GM21515 (cell line): Measurements from ENCODE around the gene RTN1.
"Not testable (repeated sequence)": the region's sequence is repeated elsewhere in the genome, so short reads cannot be mapped to it uniquely, and the experiment has no call there.

Source experiments
- ATAC-seq: cut with Tn5 transposase; IDR thresholded peaks from one replicate; pipeline ENCODE4 v1.9.1; 2021; ENCODE audit not compliant: unreplicated experiment

The RTN1 gene

DNA sequence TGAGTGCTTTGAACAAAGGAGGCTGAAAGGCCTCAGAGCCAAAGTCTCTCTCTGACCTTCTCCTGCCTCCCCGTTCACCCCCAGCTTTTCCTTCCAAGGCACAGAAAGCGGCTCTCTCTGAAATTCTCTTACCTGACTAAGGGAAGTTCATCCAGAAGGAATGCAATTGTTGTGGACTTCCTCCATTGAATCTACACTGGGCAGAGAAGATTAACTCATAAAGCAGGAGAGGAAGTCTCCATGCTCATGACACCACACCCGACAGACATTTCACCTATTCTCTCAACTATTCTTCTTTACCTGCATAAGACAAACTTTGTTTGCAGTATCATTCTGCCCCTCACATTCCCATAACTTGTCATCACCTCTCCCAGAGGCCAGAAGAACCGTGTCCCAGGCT is 164.7 kb downstream of the RTN1 start:
- no peak for ATAC-seq

DNA sequence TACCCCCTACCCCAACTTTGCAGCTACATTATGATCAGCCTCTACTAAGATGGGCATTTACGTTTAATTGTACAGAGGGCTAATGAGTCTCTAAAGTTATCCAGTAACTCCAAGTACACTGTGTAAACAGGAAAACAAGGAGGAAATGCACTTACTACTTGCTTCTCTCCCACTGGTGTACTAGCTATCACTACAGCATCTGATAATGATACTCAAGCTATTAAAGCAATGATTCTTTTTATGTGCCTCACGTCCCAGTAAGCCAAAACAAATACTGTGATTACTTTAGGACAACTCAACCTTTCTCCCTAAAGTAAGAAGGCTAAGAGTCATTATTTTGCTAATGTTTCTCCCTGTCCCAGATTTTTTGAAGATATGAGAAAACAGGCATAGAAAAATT is 165.3 kb downstream of the RTN1 start:
- ATAC-seq = no peak

DNA sequence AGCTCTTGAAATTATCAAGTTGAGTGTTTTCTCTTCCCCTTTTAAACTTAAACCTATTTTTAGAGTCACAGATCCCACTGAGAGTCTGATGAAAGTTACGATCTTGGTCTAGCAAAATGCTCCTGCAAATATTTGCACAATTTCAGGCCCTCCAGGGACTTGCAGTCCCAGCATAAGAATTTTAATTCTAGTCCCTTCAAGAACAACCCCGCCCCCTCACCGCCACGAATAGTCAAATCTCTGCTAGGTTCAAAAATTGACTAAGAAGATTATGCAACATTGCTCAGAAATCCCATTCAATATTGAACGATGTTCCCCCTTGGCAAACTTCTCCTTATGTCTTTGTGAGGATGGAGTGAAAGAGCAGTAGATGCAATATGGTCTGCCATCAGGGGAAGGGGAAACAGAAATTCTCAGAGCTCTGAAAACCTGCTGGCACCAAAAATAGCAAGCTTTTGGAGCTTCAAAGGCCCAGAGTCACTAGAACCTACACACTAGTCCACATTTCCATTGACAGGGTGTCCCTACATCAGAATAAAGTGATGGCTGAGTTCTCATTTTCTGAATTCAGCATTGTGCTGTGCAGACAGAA is 166.4 kb downstream of the RTN1 start:
- no peak for ATAC-seq

DNA sequence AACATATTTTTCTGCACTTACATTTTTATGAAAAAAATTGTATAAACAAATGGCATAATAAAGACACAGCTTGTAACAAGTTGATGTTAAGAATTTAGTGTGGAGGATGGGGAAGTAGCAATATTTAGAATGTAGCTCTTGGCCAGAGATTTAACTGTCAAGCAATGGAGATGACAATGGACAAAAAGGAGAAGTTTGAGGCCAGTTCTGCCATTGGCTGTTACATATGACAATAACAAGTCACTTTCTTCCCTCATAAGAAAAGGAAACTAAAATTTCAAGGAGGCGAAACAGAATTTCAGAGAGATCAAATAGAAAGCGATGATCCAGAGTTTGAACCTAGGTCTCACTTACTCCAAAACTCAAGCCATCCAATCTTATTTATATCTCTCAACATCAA is 171.1 kb downstream of the RTN1 start:
- ATAC-seq = no peak

DNA sequence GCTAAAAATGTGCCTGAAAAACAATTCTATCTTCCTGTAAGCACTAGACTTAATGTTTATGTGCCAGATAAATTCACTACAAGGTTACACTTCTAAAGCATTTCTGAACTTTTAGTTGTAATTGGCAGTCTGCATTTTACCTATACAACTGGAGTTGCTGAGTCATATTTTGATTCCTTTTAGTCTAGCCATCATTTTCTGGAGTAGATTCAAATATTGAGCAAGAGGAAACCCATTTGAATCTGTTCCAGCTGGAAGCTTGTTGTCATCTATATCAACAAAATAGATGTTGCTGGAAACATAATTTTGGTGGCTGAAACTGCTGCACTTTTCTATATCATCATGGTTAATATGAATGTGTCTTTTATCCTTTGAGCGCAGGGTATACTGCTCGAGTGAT is 171.8 kb downstream of the RTN1 start:
- ATAC-seq = no peak

DNA sequence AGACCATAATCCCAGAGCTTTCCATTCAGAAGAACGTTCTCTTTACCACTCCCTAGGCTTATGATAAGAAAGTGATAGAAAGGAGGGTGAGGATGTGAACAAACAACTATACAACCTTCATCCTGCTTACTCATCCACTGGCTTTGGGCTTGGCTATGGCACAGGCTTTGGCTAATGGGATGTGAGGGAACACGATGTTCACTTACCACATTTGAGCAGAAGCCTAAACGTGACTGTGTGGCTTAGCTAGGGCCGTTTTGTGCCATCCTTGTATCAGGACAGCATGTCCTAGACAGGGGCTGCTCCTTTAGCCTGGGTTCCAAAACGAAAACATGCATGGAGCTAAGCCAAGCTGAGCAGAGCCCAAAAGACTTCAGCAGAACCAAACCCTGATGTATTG is 175.4 kb downstream of the RTN1 start:
- no peak for ATAC-seq

DNA sequence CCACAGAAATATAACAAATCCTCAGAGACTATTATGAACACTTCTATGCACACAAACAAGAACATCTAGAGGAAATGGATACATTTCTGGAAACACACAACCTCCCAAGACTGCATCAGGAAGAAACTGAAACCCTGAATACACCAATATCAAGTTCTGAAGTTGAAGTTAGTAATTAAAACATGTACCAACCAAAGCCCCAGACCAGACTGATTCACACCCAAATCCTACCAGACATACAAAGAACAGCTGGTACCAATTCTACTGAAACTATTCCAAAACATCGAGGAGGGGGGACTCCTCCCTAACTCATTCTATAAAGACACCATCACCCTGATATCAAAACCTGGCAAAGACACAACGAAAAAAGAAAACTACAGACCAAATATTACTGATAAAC is 179.3 kb downstream of the RTN1 start:
- ATAC-seq = no peak

DNA sequence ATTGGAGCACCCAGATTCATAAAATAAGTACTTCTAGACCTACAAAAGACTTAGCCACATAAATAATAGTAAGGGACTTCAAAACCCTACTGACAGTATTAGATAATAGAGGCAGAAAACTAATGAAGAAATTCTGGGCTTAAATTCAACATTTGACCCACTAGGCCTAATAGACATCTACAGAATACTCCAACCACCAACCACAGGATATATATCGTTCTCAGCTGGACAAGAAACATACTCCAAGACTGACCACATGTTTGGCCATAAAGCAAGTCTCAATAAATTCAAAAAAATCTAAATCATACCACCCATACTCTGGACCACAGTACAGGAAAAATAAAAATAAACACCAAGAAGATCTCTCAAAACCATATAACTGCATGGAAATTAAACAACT is 180.2 kb downstream of the RTN1 start:
- no peak for ATAC-seq

DNA sequence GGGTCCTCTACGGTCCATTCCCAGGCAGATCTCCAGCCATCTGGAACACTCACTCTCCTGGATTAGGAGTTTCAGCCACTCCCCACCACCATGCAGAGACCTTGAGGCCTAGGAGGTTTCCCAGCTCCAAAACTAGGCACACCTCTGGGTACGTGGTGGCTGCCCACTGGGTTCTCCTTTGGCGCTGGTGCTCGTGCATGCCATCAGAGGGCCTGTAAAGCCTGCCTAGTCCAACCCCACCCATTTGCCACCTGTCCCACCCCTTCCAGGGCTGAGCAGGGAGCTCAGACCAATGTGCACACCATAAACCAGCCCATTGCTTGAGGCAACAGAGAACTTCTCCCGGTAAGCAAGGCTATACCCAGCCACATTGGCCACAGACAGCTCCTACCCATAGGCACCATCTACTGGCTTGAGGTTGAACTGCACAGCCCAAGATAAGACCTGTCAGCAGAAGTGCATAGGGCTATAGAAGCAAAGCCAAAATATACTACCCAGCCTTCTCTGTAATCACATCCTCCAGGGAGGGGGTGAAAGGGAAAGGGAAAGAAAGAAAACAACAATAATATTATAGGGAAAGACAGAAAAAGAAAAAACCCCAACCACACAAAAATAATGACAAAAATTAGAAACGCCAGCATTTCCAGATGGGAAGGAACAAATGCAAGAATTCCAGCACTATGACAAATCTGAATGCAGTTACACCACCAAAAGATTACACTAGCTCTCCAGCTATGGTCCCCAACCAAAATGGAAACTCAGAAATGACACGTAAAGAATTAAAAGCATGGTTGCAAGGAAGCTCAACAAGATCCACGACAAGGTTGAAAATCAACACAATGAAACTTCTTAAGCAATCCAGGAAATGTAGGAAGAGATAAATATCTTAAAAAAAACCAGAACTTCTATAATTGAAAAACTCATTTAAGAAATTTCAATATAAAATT is 182.1 kb downstream of the RTN1 start:
- ATAC-seq = peak; percentile 97

DNA sequence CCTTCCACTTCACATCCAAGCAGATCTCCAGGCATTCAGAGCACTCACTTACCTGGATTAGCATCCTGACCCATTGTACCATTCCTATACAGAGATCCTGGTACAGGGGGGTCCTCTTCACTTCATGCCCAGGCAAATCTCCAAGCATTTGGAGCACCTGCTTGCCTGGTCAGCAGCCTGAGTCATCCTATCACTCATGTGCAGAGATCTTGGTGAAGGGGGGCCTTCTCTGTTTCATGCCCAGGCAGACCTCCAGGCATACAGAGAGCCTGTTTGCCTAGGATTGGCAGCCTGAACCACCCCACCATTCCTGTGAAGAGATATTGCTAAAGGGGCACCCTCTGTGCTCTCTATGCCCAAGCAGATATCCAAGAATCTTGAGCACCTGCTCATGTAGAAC is 182.9 kb downstream of the RTN1 start:
- no peak for ATAC-seq

DNA sequence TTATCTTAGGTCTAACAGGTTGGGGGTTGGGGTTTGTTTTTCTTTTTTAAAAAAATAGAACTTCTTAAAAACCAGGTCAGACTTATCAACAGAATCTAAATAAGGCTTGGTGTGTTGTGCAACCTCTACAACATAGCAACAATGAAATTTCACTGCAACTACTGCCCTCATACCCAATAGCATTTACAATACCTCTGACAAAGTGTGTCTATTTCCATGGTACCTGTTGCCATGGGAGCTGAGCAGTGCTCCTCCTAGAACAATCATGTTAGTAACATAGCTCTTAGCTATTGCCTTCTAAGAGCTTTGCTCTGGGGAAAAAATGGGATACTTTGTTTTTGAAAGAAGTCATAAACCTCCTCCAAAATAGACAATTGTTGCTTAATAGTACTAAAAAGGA is 190.7 kb downstream of the RTN1 start:
- ATAC-seq = no peak

DNA sequence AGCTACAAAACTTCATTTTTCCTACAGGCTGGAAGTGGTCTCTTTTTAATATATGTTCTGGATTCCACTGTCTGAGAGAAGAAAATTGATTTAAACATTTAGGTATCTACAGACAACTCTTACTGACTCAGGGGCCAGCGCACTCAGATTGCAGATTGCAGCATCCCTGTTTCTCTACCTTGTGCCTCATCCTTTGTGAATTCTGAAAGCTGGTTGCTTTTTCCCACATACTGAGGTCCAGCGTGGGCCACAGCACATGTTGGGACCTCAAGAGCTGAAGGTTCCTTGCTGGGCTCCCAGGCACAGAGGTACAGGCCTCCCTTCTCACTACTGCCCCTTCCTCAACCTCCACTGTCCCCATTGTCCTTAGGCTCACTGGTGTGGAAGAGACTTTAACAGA is 192.2 kb downstream of the RTN1 start:
- ATAC-seq = no peak

DNA sequence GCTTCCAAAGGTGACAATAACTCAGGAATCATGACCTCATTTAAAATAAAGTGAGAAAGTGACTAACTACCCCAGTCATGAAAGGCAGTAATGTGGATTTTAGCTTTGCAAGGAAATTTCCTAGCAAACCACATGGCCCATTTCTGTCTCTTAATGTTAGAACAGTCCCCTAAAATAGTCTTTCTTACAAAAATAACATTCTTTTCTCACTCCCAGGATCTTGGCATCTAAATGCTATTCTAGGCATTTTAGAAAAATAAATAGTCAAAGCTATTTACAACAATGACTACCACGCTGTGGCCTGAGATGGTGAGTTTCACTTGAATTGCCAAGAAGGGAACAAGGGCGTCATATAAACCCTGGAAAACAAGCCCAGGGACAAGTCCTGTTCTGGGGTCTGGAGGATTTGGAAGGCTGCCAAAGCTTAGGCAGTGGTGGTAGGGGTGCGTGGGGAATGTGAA is 192.8 kb downstream of the RTN1 start:
- no peak for ATAC-seq

DNA sequence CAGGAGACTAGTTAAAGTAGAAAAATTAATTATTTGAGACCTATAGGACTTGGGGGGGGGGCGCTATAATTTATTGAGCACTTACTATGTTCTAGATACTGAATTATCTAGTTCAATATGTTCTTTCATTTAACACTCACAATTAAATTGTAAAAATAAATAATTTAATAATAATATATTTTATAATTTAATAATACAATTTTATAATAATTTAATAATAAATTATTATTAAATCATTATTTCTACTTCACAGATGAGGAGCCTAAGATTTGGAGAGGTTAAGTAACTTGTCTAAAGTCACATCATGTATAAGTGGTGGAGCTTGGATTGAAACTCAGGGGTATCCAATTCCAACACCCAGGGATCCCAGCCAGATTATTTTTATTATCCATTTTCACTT is 195.2 kb downstream of the RTN1 start:
- ATAC-seq = no peak

DNA sequence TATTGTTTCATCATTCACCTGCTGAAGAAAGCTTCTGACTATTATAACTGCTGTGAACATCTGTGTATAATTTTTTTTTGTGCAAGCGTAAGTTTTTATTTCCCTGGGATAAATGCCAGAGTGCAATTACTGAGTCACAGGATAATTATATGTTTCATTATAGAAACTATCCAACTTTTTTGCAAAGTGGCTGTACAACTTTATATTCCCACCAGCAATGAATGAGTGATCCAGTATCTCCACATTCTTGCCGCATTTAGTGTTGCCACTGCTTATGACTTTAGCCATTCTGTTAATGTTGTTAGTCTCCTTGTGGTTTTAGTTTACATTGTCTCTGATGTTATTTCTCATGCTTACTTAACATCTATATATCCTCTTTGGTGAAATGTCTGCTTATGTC is 205.8 kb downstream of the RTN1 start:
- no peak for ATAC-seq

DNA sequence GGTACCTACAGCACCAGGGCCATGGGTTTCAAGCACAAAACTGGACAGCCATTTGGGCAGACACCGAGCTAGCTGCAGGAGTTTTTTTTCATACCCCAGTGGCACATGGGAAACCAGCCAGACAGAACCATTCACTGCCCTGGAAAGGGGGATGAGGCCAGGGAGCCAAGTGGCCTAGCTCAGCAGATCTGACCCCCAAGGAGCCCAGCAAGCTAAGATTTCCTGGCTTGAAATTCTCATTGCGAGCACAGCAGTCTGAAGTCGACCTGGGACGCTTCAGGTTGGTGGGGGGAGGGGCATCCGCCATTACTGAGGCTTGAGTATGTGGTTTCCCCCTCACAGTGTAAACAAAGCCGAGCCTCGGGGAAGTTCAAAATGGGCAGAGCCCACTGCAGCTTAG is 212.8 kb downstream of the RTN1 start:
- ATAC-seq = no peak

DNA sequence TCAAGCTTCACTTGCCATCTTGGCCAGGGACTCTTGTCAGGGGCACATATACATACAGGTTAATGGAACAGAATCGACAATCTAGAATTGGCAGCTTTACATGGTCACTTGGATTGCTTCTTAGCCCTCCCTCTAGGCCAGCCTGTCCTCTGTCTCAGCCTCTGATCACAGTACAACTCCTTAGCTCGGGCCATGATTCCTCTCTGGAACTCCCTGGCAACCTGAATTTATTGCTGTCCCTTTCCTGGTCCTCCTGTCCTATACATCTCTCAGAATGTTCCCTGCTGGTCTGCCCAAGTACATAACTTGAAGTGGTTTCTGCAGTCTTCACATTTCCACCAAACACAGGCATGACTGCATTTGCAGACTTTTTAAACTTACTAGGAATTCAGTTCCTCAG is 214.1 kb downstream of the RTN1 start:
- ATAC-seq = no peak

DNA sequence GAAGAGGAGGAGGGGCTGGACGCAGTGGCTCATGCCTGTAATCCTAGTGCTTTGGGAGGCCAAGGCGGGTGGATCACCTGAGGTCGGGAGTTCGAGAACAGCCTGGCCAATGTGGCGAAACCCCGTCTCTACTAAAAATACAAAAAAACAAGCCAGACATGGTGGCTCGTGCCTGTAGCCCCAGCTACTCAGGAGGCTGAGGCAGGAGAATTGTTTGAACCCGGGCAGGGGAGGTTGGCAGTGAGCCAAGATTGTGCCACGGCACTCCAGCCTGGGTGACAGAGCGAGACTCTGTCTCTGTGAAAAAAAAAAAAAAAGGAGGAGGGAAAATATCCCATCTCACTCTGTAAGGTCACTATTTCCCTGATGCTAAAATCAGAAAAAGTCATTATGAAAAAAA is 216.4 kb downstream of the RTN1 start:
- ATAC-seq = not testable (repeated sequence)

DNA sequence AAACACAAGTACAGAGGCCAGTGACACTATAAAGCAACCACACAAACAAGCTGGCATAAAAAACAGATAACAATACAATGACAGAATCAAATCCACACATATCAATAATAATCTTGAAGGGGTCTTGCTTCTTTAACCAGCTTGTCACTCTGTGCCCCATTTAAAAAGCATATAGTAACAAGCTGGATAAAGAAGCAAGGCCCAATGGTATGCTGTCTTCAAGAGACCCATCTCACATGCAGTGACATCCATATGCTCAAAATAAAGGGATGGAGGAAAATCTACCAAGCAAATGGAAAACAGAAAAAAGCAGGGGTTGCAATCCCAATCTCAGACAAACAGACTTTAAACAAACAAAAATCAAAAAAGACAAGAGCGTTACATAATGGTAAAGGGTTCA is 223.7 kb downstream of the RTN1 start:
- not testable (repeated sequence) for ATAC-seq

DNA sequence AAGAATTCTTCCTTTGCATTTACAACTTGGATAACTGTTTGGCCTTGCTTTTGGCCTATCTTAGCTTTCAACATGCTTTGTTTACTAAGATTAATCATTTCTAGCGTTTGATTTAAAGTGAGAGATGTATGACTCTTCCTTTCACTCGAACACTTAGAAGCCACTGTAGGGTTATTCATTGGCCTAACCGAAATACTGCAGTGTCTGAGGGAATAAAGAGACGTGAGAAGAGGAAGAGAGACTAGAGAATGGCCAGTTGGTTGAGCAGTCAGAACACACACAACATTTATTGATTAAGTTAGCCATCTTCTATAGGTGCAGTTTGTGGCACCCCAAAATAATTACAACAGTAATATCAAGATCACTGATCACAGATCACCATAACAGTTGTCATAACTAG is 231.7 kb downstream of the RTN1 start:
- ATAC-seq = no peak

DNA sequence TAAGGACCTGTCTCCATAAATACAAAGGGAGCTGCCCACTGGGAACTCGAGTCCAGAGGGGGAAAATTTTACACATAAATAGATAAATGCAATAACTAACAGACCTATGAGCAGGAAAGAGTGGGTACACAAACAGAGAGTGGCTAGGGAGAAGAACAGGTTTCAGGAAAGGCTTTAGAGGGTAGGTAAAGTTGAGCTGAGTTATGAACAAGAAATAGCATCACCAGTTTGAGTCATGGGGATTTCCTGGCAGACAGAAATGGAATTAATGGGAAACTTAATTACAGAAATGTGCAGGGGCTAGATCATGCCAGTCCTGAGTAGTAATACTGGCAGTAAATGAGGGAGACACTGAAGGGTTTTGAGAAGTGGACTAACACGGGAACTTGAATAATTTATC is 236.0 kb downstream of the RTN1 start:
- ATAC-seq = no peak

DNA sequence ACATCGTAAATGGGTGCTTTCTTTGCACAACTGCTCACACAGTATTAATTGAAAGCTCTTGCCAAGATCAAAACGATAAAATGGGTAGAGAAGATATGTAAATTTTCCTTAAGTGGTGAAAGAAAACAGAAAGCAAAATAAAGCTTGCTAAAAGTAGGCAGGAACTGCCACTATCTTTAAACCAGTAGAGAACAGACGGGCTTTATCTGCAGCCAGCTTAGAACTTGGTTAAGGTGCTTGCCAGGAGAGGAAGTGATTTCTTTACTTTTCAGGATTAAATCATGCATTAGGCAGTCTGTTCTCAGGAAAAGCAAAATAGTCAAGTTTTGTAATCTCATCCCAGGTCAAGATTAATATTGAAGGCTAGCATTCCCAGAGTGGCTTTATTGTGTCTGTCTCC is 237.1 kb downstream of the RTN1 start:
- ATAC-seq = no peak

DNA sequence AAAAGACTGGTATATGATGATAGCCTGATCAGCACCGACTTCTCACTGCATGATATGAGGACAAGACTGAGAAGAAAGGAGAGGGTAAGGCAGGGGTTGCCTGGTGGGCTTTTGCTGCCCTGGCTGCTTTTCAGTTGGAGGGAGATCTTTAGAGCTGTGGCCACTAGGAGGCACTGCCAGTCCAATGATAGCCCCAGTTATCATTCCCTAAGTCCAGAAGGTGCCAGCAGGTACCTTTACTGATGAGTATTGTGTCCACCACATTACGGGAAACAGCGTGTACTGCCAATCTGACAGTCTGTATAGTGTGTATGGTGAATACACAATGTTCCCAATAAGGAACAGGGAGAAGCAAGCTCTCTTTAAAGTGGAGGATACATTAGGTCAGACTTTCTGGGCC is 238.2 kb downstream of the RTN1 start:
- ATAC-seq = peak; percentile 52
